ENCODE measurements around the gene EREG. TPM values are rescaled to one million over a fixed set of nuclear protein-coding genes. Genes with fewer than 3 reads are reported as not detected.

EREG gene
- total and polyA plus RNA-seq, 9 of the 15 experiments (the other 6 are each of a cell fraction or from before 2014, with no cell fraction given) = 0.97 to 7.3 (median 2.5) TPM

- TF ChIP-seq MEIS2 (IDR thresholded peaks at IDR 0.05; ENCODE audit: partially characterized antibody) = no peak
- TF ChIP-seq, protein P1, sequence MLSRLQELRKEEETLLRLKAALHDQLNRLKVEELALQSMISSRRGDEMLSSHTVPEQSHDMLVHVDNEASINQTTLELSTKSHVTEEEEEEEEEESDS (CRISPR knock-in tag; IDR thresholded peaks at IDR 0.05) = no peak
- no peak for TF ChIP-seq ZFP30 (CRISPR knock-in tag; IDR thresholded peaks at IDR 0.05; ENCODE audit: borderline replicate concordance)
- TF ChIP-seq TGIF2 (CRISPR knock-in tag; IDR thresholded peaks at IDR 0.05) = no peak
- no peak for TF ChIP-seq ZNF444 (CRISPR knock-in tag; IDR thresholded peaks at IDR 0.05)
- TF ChIP-seq CBX3 (IDR thresholded peaks at IDR 0.05; ENCODE audit: borderline replicate concordance in 1 of 2, low read length in 2 of 2) = no peak
- TF ChIP-seq, protein P2, sequence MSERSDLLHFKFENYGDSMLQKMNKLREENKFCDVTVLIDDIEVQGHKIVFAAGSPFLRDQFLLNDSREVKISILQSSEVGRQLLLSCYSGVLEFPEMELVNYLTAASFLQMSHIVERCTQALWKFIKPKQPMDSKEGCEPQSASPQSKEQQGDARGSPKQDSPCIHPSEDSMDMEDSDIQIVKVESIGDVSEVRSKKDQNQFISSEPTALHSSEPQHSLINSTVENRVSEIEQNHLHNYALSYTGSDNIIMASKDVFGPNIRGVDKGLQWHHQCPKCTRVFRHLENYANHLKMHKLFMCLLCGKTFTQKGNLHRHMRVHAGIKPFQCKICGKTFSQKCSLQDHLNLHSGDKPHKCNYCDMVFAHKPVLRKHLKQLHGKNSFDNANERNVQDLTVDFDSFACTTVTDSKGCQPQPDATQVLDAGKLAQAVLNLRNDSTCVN (CRISPR knock-in tag; IDR thresholded peaks at IDR 0.05) = no peak
- no peak for TF ChIP-seq ZNF707 (CRISPR knock-in tag; conservative IDR thresholded peaks at IDR 0.05)
- TF ChIP-seq, protein P3, sequence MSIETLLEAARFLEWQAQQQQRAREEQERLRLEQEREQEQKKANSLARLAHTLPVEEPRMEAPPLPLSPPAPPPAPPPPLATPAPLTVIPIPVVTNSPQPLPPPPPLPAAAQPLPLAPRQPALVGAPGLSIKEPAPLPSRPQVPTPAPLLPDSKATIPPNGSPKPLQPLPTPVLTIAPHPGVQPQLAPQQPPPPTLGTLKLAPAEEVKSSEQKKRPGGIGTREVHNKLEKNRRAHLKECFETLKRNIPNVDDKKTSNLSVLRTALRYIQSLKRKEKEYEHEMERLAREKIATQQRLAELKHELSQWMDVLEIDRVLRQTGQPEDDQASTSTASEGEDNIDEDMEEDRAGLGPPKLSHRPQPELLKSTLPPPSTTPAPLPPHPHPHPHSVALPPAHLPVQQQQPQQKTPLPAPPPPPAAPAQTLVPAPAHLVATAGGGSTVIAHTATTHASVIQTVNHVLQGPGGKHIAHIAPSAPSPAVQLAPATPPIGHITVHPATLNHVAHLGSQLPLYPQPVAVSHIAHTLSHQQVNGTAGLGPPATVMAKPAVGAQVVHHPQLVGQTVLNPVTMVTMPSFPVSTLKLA (conservative IDR thresholded peaks at IDR 0.05) = 0 out of 4 replicates have a peak, but pooled peaks of 1 of the 2 experiments have one; percentile 17
- TF ChIP-seq ZNF644 (tag; IDR thresholded peaks at IDR 0.05; ENCODE audit: low read depth) = peak; percentile 73; the same call in 1 of the 2 replicates
- TF ChIP-seq DIDO1 (tag; IDR thresholded peaks at IDR 0.05; ENCODE audit: low read depth) = no peak
- TF ChIP-seq BCOR (IDR thresholded peaks at IDR 0.05) = no peak
- no peak for TF ChIP-seq KAT8 (IDR thresholded peaks at IDR 0.05; ENCODE audit: low read depth)
- TF ChIP-seq MIER1 (IDR thresholded peaks at IDR 0.05; ENCODE audit: low read depth) = no peak
- TF ChIP-seq FOXP4 (CRISPR knock-in tag; IDR thresholded peaks at IDR 0.05; ENCODE audit: borderline replicate concordance) = no peak
- TF ChIP-seq, protein P4, sequence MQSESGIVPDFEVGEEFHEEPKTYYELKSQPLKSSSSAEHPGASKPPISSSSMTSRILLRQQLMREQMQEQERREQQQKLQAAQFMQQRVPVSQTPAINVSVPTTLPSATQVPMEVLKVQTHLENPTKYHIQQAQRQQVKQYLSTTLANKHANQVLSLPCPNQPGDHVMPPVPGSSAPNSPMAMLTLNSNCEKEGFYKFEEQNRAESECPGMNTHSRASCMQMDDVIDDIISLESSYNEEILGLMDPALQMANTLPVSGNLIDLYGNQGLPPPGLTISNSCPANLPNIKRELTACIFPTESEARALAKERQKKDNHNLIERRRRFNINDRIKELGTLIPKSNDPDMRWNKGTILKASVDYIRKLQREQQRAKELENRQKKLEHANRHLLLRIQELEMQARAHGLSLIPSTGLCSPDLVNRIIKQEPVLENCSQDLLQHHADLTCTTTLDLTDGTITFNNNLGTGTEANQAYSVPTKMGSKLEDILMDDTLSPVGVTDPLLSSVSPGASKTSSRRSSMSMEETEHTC (IDR thresholded peaks at IDR 0.05) = no peak
- TF ChIP-seq, protein P5, sequence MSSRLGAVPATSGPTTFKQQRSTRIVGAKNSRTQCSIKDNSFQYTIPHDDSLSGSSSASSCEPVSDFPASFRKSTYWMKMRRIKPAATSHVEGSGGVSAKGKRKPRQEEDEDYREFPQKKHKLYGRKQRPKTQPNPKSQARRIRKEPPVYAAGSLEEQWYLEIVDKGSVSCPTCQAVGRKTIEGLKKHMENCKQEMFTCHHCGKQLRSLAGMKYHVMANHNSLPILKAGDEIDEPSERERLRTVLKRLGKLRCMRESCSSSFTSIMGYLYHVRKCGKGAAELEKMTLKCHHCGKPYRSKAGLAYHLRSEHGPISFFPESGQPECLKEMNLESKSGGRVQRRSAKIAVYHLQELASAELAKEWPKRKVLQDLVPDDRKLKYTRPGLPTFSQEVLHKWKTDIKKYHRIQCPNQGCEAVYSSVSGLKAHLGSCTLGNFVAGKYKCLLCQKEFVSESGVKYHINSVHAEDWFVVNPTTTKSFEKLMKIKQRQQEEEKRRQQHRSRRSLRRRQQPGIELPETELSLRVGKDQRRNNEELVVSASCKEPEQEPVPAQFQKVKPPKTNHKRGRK (tag; IDR thresholded peaks at IDR 0.05) = no peak
- TF ChIP-seq ZNF445 (CRISPR knock-in tag; IDR thresholded peaks at IDR 0.05; ENCODE audit: low read depth) = no peak
- TF ChIP-seq, protein P6, sequence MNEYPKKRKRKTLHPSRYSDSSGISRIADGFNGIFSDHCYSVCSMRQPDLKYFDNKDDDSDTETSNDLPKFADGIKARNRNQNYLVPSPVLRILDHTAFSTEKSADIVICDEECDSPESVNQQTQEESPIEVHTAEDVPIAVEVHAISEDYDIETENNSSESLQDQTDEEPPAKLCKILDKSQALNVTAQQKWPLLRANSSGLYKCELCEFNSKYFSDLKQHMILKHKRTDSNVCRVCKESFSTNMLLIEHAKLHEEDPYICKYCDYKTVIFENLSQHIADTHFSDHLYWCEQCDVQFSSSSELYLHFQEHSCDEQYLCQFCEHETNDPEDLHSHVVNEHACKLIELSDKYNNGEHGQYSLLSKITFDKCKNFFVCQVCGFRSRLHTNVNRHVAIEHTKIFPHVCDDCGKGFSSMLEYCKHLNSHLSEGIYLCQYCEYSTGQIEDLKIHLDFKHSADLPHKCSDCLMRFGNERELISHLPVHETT (CRISPR knock-in tag; conservative IDR thresholded peaks at IDR 0.05 in 1 of 2, IDR thresholded peaks at IDR 0.05 in 1 of 2) = no peak
Observed at GRCh38 chr4:74331252-74331651, 33.7 kb upstream of the EREG start (continued).

Measured in K562 (cell line).